ENCODE measurements around the gene MYNN.

GRCh38 chr3:169813278-169813677 is 40.1 kb downstream of the MYNN start:
- no peak for TF ChIP-seq POLR2AphosphoS5 (IDR thresholded peaks at IDR 0.05; ENCODE audit: borderline replicate concordance, low read depth, low read length)
- TF ChIP-seq EZH2 (IDR thresholded peaks at IDR 0.05): no peak

Measured in SK-N-MC (cell line).